ENCODE measurements around the gene PTCD2.
A peak's percentile ranks its signal among the peaks of the same experiment; 100 is the strongest.

PTCD2 gene

DNA sequence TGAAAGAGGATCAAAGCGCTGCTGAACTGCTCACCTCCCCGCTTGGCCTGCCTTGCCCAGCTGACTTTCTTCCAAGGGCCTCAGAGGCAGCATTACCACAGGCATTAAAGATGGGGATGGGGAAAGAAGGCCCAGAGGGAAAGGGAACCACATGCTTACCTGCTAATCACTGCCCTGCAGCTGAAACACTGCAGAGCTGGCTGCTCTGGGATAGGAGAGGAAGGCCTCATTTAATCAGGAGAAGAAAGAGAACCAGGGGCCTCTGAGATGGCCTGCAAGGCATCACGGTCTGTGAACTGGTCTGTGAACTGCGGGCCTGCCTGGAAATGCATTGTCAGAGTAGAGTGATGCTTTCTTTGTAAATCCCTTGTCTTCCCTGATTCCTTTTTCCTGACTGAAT lies 44.8 kb downstream of the PTCD2 start:
- Histone ChIP-seq H3K36me3 (peaks cover 13 to 41% (median 28%) of the 10 kb centered on the region in 11 experiments; a peak in 20 of 22 replicates), H3K9ac (no peak overlapping the region; a peak in 1 of 22 replicates), H3K27me3 (no peaks in the 10 kb centered on the region), H3K27ac (peak overlapping the region in 1 of 11 experiments; percentile 13; a peak in 1 of 22 replicates), H3K4me1 (peaks cover 40 to 62% (median 53%) of the 10 kb centered on the region in 10 experiments), H3K4me2 (peak overlapping the region in 3 of 11 experiments; percentile 5 to 29 (median 7); a peak in 3 of 22 replicates), H4K20me1 (no peaks in the 10 kb centered on the region), H3K4me3 (no peak overlapping the region), H3K9me3 (replicated peaks in 1 of 11) (peaks cover 0 to 4% (median 0%) of the 10 kb centered on the region in 11 experiments; a peak in 4 of 22 replicates)
- no peak for TF ChIP-seq Cebpa-rat (IDR thresholded peaks at IDR 0.05)

DNA sequence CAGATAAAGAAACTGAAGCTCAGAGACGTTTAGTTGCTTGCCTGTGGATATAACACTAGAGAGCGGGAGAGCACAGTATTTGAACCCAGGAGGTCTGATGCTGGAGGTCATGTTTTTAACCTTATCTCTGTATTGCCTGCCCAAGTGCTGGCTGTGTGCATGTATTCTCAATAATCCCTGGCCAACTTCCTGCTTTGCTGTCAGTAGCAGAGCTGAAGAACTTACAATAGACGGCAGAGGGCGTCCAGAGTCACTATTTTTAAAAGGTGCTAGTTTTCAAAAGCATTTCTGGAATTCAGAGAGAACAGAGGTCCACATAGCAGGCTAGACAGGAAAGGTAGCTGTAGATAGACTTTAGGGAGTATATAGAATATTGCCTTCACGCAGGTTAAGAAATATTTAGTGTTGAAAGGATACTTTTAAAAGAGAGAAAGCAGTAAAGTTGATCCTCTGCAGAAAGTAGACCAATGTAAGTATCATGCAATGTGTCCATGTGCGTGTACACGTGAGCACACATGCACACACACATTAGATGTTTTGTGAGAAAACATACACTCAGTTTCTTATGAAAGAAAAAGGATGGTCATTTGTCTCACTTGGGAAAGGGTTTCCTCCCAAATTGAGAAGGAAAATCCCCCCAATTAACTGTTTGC lies 46.3 kb downstream of the PTCD2 start:
- TF ChIP-seq Cebpa-rat (IDR thresholded peaks at IDR 0.05): no peak
- H3K27me3 ChIP-seq: no peaks in the 10 kb centered on the region
- H3K36me3 ChIP-seq: peaks cover 9 to 32% (median 15%) of the 10 kb centered on the region in 11 experiments; a peak in 17 of 22 replicates
- H4K20me1 ChIP-seq: no peaks in the 10 kb centered on the region
- H3K4me1 ChIP-seq: peaks cover 55 to 77% (median 67%) of the 10 kb centered on the region in 10 experiments
- peak overlapping the region in 1 of 11 experiments; percentile 81; a peak in 2 of 22 replicates for H3K4me2 ChIP-seq
- no peak overlapping the region for H3K4me3 ChIP-seq
- peaks cover 0 to 17% (median 3%) of the 10 kb centered on the region in 11 experiments; a peak in 9 of 22 replicates for H3K9me3 ChIP-seq (replicated peaks in 1 of 11)
- no peak overlapping the region for H3K9ac ChIP-seq
- no peak overlapping the region for H3K27ac ChIP-seq

DNA sequence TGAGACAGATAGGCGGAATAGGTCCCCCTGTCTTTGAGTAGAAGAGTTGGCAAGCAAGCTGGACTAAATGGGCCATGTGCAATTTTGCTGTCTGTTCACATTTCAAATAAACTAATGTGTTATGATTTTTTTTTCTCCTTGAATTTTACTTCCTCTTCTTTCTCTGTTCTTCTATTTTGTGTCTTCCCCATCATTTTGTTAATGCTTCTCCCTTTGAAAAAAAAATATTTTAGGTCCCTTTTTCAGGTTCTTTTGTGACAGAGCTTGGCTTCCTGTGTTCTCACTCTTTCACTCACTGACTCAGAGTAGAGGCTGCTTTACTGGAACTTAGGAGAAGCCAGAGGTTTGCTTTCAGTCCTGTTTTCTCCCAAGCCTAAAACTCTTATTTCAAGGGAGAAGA lies 48.1 kb downstream of the PTCD2 start:
- Histone ChIP-seq H3K4me2 (peak overlapping the region; percentile 9 to 81 (median 29); a peak in 18 of 22 replicates), H3K9ac (no peak overlapping the region; a peak in 1 of 22 replicates), H3K4me1 (peaks cover 73 to 93% (median 84%) of the 10 kb centered on the region in 10 experiments), H3K4me3 (no peak overlapping the region), H4K20me1 (no peaks in the 10 kb centered on the region), H3K9me3 (replicated peaks in 1 of 11) (peaks cover 0 to 17% (median 3%) of the 10 kb centered on the region in 11 experiments; a peak in 9 of 22 replicates), H3K27ac (peak overlapping the region in 5 of 11 experiments; percentile 1 to 39 (median 23); a peak in 8 of 22 replicates), H3K27me3 (no peaks in the 10 kb centered on the region), H3K36me3 (peaks cover 0 to 14% (median 0%) of the 10 kb centered on the region in 11 experiments; a peak in 6 of 22 replicates)
- TF ChIP-seq Cebpa-rat (IDR thresholded peaks at IDR 0.05): no peak

DNA sequence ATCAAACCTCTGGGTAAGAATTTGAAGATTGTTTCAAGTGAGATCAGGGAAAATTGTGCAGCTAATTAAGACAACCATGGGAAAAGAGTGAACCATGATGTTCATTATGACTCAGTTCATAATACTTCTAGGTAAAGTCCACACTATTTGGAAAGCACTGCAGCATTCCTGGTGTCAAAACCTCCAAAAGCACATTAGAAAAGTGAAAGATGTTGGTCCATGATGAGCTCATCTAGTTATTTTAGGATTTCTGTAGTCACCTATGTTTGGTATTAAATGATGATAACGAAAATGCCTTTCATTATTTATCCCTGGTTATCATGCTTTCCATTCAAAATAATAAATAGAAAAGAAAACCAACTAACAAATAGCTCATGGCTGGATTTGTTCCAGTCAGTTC lies 49.1 kb downstream of the PTCD2 start:
- H3K27ac ChIP-seq: no peak overlapping the region
- H3K4me3 ChIP-seq: no peak overlapping the region
- H3K9ac ChIP-seq: no peak overlapping the region
- peak overlapping the region; percentile 32 to 81 (median 70); a peak in 15 of 22 replicates for H3K4me2 ChIP-seq
- H3K9me3 ChIP-seq (replicated peaks in 1 of 11): peaks cover 0 to 21% (median 7%) of the 10 kb centered on the region in 11 experiments; a peak in 15 of 22 replicates
- H4K20me1 ChIP-seq: no peaks in the 10 kb centered on the region
- no peaks in the 10 kb centered on the region for H3K27me3 ChIP-seq
- no peak for TF ChIP-seq Cebpa-rat (IDR thresholded peaks at IDR 0.05)
- peaks cover 72 to 93% (median 83%) of the 10 kb centered on the region in 10 experiments for H3K4me1 ChIP-seq
- H3K36me3 ChIP-seq: peaks cover 0 to 12% (median 0%) of the 10 kb centered on the region in 11 experiments; a peak in 4 of 22 replicates

DNA sequence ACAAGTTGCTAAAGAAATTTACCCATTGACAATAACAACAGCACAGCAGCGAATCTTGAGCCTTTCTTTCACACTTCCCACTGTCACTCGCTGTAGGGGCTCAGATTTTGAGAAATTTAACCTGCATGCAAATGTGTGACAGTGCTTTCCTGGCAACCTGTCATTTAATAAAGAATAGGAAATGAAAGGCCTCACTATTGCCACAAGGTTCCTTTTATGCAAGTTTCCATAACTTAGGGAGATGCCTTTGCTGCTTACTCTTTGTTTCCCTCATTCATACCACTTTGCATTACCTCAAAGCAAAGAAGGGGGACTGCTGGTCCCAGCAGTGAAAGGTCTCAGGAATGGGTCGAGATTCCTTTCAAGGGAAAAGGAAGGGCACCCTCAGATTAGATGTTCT lies 49.5 kb downstream of the PTCD2 start:
- peaks cover 0 to 25% (median 11%) of the 10 kb centered on the region in 11 experiments; a peak in 16 of 22 replicates for H3K9me3 ChIP-seq (replicated peaks in 1 of 11)
- H4K20me1 ChIP-seq: no peaks in the 10 kb centered on the region
- no peak overlapping the region for H3K9ac ChIP-seq
- no peak for TF ChIP-seq Cebpa-rat (IDR thresholded peaks at IDR 0.05)
- no peak overlapping the region for H3K4me3 ChIP-seq
- peaks cover 0 to 12% (median 0%) of the 10 kb centered on the region in 11 experiments; a peak in 4 of 22 replicates for H3K36me3 ChIP-seq
- H3K27ac ChIP-seq: no peak overlapping the region
- H3K27me3 ChIP-seq: no peaks in the 10 kb centered on the region
- H3K4me1 ChIP-seq: peaks cover 68 to 93% (median 80%) of the 10 kb centered on the region in 10 experiments
- H3K4me2 ChIP-seq: peak overlapping the region; percentile 32 to 81 (median 70); a peak in 19 of 22 replicates

DNA sequence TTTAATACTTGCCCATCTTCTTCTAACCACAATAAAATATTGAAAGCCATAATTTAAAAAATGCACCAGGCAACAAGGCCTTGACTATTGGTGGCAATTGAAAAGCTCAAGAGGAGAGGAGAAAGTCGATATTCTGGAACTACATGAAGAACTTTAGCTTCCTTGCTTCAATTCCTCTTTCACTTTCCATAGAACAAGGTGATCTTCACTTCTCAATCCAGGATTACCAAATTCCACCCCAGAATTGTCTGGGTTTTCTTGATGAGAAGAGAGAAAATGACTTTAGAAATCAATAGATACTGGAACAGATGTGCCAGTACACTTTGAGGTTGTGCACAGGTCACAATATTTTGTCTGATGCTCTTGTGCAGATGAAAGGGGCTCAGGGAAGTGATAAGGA lies 52.2 kb downstream of the PTCD2 start:
- TF ChIP-seq Cebpa-rat (IDR thresholded peaks at IDR 0.05): no peak
- Histone ChIP-seq H3K4me1 (peaks cover 64 to 94% (median 75%) of the 10 kb centered on the region in 10 experiments), H4K20me1 (no peaks in the 10 kb centered on the region), H3K36me3 (peaks cover 0 to 12% (median 0%) of the 10 kb centered on the region in 11 experiments; a peak in 3 of 22 replicates), H3K4me3 (no peak overlapping the region), H3K4me2 (peak overlapping the region; percentile 64 to 81 (median 73)), H3K9me3 (replicated peaks in 1 of 11) (peaks cover 0 to 39% (median 23%) of the 10 kb centered on the region in 11 experiments; a peak in 18 of 22 replicates), H3K27me3 (no peaks in the 10 kb centered on the region), H3K27ac (peak overlapping the region in 8 of 11 experiments; percentile 5 to 55 (median 48); a peak in 10 of 22 replicates), H3K9ac (0 out of 22 replicates have a peak overlapping the region, but pooled peaks of 2 of the 11 experiments have one; percentile 1 to 11)

GRCh38 chr5:72372923-72373322 lies 52.8 kb downstream of the PTCD2 start:
- Histone ChIP-seq H4K20me1 (no peaks in the 10 kb centered on the region), H3K9me3 (replicated peaks in 1 of 11) (peaks cover 0 to 39% (median 23%) of the 10 kb centered on the region in 11 experiments; a peak in 18 of 22 replicates), H3K27ac (peak overlapping the region in 3 of 11 experiments; percentile 18 to 53 (median 52); a peak in 4 of 22 replicates), H3K36me3 (peaks cover 0 to 12% (median 0%) of the 10 kb centered on the region in 11 experiments; a peak in 3 of 22 replicates), H3K4me2 (peak overlapping the region; percentile 64 to 81 (median 73)), H3K27me3 (no peaks in the 10 kb centered on the region), H3K4me3 (no peak overlapping the region), H3K9ac (no peak overlapping the region), H3K4me1 (peaks cover 64 to 94% (median 75%) of the 10 kb centered on the region in 10 experiments)
- TF ChIP-seq Cebpa-rat (IDR thresholded peaks at IDR 0.05): no peak

- Histone ChIP-seq H3K27me3 (no peaks in the 10 kb centered on the region), H4K20me1 (no peaks in the 10 kb centered on the region), H3K4me2 (no peak overlapping the region; a peak in 1 of 22 replicates), H3K9ac (no peak overlapping the region), H3K27ac (no peak overlapping the region), H3K4me3 (no peak overlapping the region), H3K4me1 (peaks cover 64 to 94% (median 75%) of the 10 kb centered on the region in 10 experiments), H3K36me3 (peaks cover 0 to 7% (median 0%) of the 10 kb centered on the region in 11 experiments; a peak in 3 of 22 replicates), H3K9me3 (replicated peaks in 1 of 11) (peaks cover 0 to 36% (median 23%) of the 10 kb centered on the region in 11 experiments; a peak in 18 of 22 replicates)
- TF ChIP-seq Cebpa-rat (IDR thresholded peaks at IDR 0.05): no peak
Measured at GRCh38 chr5:72374844-72375243, 54.7 kb downstream of the PTCD2 start.

DNA sequence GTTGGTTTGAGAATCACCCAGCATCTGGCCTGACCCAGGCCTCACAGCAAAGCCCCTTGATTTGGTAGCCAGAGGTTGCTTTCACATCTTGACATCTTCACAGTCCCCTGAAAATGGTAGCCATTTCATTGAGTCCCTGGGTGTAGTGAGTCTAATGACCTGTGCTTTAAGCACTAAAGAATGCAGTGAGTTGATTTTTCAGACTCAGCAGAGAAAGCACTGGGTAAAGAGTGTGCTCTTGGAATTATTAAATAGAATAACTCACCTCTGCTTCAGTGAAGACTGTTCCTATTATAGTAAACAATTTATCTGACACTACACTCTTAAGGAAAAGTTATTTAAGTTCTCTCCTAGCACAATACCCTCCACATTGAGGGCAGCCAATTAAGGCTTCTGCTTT lies 56.2 kb downstream of the PTCD2 start:
- Histone ChIP-seq H3K4me3 (no peak overlapping the region), H3K27me3 (no peaks in the 10 kb centered on the region), H3K4me2 (peak overlapping the region in 6 of 11 experiments; percentile 26 to 51 (median 37); a peak in 11 of 22 replicates), H3K27ac (no peak overlapping the region), H3K36me3 (no peaks in the 10 kb centered on the region), H3K4me1 (peaks cover 66 to 94% (median 75%) of the 10 kb centered on the region in 10 experiments), H3K9me3 (replicated peaks in 1 of 11) (peaks cover 0 to 23% (median 18%) of the 10 kb centered on the region in 11 experiments; a peak in 18 of 22 replicates), H3K9ac (no peak overlapping the region), H4K20me1 (no peaks in the 10 kb centered on the region)
- no peak for TF ChIP-seq Cebpa-rat (IDR thresholded peaks at IDR 0.05)
